ENCODE data around the gene METTL15.

DNA sequence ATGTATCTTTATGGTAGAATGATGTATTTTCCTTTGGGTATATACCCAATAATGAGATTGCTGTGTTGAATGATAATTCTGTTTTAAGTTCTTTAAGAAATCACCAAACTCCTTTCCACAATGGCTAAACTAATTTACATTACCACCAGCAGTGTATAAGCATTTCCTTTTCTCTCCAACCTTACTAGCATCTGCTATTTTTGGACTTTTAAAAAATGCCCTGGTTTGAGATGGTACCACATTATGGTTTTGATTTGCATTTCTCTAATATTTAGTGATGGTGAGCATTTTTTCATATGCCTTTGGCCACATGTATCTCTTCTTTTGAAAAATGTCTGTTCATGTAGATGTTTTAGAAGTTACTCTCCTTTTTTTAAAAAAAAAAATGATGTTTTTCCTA lies 142.0 kb downstream of the METTL15 start:
- TF ChIP-seq, protein P1, sequence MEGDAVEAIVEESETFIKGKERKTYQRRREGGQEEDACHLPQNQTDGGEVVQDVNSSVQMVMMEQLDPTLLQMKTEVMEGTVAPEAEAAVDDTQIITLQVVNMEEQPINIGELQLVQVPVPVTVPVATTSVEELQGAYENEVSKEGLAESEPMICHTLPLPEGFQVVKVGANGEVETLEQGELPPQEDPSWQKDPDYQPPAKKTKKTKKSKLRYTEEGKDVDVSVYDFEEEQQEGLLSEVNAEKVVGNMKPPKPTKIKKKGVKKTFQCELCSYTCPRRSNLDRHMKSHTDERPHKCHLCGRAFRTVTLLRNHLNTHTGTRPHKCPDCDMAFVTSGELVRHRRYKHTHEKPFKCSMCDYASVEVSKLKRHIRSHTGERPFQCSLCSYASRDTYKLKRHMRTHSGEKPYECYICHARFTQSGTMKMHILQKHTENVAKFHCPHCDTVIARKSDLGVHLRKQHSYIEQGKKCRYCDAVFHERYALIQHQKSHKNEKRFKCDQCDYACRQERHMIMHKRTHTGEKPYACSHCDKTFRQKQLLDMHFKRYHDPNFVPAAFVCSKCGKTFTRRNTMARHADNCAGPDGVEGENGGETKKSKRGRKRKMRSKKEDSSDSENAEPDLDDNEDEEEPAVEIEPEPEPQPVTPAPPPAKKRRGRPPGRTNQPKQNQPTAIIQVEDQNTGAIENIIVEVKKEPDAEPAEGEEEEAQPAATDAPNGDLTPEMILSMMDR (IDR thresholded peaks at IDR 0.05), result no peak
- no peak for TF ChIP-seq POLR2A (IDR thresholded peaks at IDR 0.05)

Data from uterus (tissue), 2 donors.